NOMO-1 (cell line): ENCODE measurements around the gene EFCAB6.
A peak's percentile ranks its signal among the peaks of the same experiment; 100 is the strongest.
"Not testable (repeated sequence)": the region's sequence is repeated elsewhere in the genome, so short reads cannot be mapped to it uniquely, and the experiment has no call there.

Experiments used
- DNase-seq, 2 experiments: peaks; one replicate each; lab custom pipeline; 2025; ENCODE audit not compliant: unreplicated experiment in 2 of 2; lab: John Stamatoyannopoulos, UW

EFCAB6 gene

DNA sequence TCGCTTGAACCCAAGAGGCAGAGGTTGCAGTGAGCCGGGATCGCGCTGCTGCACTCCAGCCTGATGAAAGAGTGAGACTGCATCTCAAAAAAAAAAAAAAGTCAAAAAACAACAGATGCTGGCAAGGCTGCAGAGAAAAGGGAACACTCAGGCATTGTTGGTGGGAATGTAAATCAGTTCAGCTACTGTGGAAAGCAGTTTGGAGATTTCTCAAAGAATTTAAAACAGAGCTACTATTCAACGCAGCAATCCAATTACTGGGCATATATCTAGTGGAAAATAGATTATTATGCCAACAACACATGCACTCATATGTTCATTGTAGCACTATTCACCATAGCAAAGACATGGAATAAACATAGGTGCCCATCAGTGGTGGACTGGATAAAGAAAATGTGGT, 89.7 kb downstream of the EFCAB6 start:
- no peak for DNase-seq

- DNase-seq: peak; percentile 24 to 83
Observed at GRCh38 chr22:43720716-43721115, 91.4 kb downstream of the EFCAB6 start.

- no peak for DNase-seq
Observed at GRCh38 chr22:43714104-43714503, 98.0 kb downstream of the EFCAB6 start.

DNA sequence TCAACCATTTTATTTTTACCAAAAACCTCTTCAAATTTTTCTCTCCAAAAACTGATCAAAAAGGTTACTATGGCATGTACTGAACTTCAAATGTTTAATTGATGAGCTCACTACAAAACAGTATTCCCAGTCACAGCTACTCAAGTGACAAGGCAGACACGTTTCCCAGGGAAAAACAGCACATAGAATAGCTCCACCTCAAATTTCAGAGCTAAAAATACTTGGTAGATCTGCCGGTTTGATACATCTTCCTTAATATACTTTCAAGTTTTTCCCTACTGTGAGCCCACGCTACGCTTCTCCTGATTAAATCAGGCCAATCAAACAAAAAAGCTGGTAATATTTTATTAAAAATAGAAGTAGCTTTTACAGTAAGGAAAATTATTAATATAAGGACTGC, 100.4 kb downstream of the EFCAB6 start:
- no peak for DNase-seq

DNA sequence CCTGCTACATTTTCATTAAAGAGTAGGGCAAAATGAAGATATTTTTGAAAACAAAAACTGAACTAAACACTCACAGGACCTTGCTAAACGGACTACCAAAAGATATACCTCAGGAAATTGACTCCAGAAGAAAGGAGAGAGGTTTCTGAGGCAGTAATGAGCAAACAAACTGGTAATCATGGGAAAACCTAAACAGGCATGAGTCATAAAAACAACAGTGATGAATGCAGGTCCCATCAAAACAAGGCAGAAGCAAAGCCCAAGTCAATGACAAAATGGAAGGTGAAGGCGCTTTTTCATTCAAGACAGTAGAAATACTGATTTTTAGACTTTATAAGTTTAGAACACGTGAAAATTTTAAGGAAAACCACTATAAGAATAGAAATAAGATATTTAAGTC, 104.5 kb downstream of the EFCAB6 start:
- no peak for DNase-seq

DNA sequence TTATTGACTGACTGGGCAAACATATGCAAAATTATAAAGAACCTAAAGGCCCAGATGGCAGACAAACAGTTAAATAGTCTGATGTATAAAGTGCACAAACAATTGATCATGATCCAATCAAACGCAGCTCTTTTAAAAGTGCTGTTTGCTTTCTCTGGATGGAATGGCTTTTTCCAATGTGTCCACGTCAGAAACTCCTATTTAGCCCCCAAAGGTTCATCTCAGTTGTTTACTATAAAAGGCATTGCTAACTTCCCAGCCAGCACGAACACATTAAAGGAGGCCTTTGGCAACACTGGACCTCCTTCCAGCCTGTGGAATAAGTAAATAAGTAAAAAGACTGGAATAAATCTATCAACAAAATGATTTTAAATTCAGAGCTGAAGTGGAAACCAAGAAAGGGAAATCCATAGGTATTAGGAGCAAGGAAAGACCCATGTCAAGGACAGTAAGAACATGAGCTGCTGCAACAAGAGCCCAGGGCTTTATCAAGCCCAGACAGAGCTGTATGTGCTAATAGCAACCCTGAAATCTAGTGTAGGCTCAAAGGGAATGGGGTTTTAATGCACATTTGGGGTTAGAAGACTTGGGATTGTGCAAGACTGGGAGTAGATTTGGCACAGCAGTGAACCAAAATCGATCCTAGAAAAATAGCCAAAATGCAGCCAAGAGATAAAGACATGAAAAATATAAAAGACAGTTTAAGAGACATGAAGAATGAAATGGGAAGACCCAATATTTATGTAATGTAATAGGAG, 105.4 kb downstream of the EFCAB6 start:
- DNase-seq: no peak

- DNase-seq: no peak
Observed at GRCh38 chr22:43706151-43706550, 106.0 kb downstream of the EFCAB6 start.

GRCh38 chr22:43704051-43704450, 108.1 kb downstream of the EFCAB6 start:
- DNase-seq: no peak

DNA sequence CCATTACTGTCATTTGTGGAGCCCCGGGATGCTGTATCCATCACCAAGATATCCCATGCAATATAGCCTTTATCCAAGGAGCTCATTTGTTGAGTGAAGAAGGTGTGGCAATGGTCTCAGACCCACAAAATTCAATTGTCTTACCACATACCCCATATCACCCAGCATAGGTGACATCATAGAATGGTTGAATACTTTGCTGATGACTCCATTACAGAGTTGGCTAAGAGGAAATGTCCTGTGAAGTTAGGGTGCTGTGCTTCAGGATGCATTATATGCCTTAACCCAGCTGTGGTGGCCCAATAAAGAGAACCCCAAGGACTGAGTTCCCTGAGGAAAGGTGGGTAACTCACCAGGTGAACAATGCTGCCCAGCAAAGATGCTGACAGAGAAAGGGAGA, 113.7 kb downstream of the EFCAB6 start:
- no peak for DNase-seq

- DNase-seq: no peak
Observed at GRCh38 chr22:43697894-43698293, 114.2 kb downstream of the EFCAB6 start.

- no peak for DNase-seq
Observed at GRCh38 chr22:43693249-43693648, 118.9 kb downstream of the EFCAB6 start.

DNA sequence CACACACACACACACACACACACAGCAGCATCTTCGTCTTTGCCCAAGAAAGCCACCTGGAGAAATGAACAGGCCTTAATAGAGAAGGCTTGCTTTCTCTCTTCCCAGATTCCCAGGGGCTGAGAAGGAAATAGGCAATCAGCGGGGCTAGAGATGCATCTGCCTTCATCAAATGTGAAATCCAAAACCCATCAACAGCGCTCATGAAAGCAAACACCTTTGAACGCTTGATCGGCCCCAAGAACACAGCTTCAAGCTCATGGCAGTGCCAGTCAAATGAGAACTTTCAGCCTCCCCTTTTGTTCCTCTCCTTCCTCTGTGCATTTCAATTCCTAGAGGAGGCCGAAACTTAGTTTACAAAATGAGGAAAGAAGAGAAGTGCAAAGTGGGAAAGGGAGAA, 122.7 kb downstream of the EFCAB6 start:
- no peak for DNase-seq

DNA sequence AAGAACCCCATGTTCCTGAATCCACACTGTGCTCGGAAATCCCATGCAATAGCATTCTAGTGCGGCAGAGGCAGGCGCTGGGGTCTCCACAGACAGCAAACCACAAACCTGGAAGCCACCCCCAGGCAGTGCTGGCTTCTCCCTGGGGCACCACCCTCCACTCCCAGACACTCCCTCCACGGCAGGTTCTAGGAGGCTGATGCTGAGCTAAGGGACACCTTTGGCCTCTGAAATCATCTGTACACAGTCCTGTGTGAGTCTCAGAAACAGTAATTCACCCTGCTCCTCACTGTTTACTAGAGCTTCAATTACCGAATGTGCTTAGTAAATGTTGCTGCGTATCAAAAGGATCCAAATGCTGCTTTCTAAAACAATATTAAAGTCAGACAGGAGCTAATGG, 129.3 kb downstream of the EFCAB6 start:
- no peak for DNase-seq

- DNase-seq: no peak
Observed at GRCh38 chr22:43681731-43682360, 130.3 kb downstream of the EFCAB6 start.

DNA sequence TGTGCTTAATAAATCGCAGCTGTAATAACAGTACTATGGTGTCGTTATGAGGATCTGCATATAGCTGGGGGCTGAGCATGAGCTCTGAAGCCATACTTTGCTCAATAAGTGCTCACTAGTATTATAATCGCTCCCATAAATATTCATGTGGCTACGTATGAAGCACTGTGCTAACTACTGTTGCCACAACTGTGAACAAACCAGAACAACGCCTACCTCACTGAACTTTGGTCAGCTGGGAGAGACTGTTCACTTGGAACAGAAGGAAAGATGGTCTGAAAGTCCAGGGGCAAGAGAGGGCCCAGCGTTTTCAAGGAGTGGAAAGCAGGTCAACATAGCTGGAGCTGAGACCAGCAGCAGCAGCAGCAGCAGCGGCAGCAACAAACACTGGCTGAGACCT, 141.6 kb downstream of the EFCAB6 start:
- DNase-seq: no peak

DNA sequence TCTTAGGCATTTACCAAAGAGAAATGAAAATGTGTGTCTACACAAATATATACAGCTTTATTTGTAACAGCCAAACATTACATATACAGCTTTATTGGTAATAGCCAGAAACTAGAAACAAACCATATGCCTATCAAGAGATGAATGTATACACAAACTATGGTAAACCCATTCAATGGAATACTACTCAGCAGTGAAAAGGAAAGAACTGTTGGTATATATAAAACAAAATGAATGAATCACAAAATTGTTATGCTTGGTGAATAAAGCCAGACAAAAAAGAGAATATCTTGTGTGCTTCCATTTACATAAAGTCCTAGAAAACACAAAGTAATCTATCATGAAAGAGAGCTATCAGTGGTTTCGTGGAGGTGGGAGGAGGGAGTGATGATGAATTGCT, 142.9 kb downstream of the EFCAB6 start:
- DNase-seq: no peak

DNA sequence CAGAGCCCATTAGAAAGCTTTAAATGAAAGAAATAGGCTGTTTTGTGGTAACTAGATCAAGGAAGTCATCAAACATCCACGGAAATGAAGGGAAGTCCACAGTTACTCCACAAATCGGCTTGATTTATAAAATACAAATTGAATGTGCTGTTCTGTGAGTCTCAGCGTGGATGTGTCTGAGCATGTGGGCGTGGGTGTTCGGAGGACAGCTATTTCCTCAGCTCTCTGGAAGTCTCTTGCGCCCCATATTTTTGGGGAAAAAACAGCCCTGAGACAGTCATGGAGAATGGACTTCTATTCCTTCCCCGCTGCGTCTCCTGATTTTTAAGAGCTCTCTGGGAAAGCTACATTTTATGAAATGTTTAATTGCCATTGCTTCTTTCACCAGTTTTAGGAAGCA, 144.4 kb downstream of the EFCAB6 start:
- no peak for DNase-seq

DNA sequence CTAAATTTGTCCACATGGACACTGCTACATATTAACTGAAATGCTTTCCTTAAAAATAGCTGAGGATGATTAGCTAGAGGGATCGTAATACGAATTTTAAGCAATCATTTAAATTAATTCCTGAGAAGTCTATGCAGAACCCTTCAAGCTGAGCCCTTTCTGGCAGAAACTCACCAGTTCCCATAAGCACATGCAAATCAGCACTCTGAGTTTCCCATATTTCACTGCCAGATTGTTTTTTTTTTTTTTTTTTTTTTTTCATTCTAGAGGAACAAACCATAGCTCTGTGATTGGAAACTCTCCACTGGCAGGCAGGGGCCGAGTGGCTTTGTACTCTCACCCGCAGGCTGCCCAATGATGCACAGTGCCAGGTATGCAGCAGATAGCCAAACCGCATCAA, 145.6 kb downstream of the EFCAB6 start:
- no peak for DNase-seq

- DNase-seq: no peak
Observed at GRCh38 chr22:43658823-43659222, 153.3 kb downstream of the EFCAB6 start.

- DNase-seq: not testable (repeated sequence)
Observed at GRCh38 chr22:43656581-43656980, 155.5 kb downstream of the EFCAB6 start.

GRCh38 chr22:43654271-43654670, 157.8 kb downstream of the EFCAB6 start:
- DNase-seq: no peak

GRCh38 chr22:43652845-43653244, 159.3 kb downstream of the EFCAB6 start:
- no peak for DNase-seq

DNA sequence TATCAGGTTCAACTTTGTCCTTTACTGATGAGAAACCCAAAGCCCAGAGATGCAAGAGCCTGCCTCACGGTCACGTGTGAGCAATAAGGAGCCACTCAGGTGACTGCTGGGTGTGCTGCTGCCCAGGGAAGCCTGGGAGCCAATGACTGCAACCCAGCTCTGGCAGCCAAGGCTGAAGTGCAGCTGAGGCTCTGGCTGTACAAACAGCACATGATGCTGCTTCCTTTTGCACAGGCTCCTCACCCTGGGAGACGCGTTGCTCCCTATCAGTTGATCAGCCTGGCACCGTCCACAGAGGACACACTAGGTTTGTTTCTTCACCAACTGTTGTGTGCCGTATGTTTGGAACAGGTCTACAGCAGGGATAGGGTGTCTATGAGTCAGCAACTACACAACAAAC, 168.7 kb downstream of the EFCAB6 start:
- DNase-seq: no peak
